Neural crest cell (in vitro differentiated cells): ENCODE measurements around the gene RNF130. TPM values are rescaled to one million over a fixed set of nuclear protein-coding genes. Genes with fewer than 3 reads are reported as not detected.

Experiments used
- DNase-seq: peaks from one replicate; pipeline ENCODE4 v3.0.0; 2021; ENCODE audit warnings: low read depth, mixed read lengths, low spot score
- H3K27ac Mint-ChIP-seq: one replicate; pipeline ENCODE4 v1.8.0; 2021; ENCODE audit warnings: mild to moderate bottlenecking, mixed read lengths; ENCODE audit not compliant: unreplicated experiment
- H3K27me3 Mint-ChIP-seq: 2 replicates; pipeline ENCODE4 v1.8.0; 2021; ENCODE audit warnings: low read depth, mild to moderate bottlenecking, mixed read lengths
- H3K36me3 Mint-ChIP-seq: 2 replicates; pipeline ENCODE4 v1.8.0; 2021; ENCODE audit warnings: low read depth, mild to moderate bottlenecking, mixed read lengths
- H3K4me1 Mint-ChIP-seq: 2 replicates; pipeline ENCODE4 v1.8.0; 2021; ENCODE audit warnings: mixed read lengths
- H3K4me3 Mint-ChIP-seq: one replicate; pipeline ENCODE4 v1.8.0; 2021; ENCODE audit warnings: mild to moderate bottlenecking, mixed read lengths
- H3K9me3 Mint-ChIP-seq: 2 replicates; pipeline ENCODE4 v1.8.0; 2021; ENCODE audit warnings: mixed read lengths
- total RNA-seq: library from RNA; stranded (reverse); gene quantifications from 2 replicates; pipeline ENCODE4 v1.2.1, GENCODE V29; 2021
- TF ChIP-seq, protein P1 (sequence below): fragments of 200-600 bp; sonication (generic); conservative IDR thresholded peaks from 2 replicates; pipeline ENCODE4 v1.5.0; 2021; ENCODE audit warnings: antibody characterized with exemption, mild to moderate bottlenecking

RNF130 gene
- total RNA-seq, 1 donor from 2014 or later, result 113 TPM

DNA sequence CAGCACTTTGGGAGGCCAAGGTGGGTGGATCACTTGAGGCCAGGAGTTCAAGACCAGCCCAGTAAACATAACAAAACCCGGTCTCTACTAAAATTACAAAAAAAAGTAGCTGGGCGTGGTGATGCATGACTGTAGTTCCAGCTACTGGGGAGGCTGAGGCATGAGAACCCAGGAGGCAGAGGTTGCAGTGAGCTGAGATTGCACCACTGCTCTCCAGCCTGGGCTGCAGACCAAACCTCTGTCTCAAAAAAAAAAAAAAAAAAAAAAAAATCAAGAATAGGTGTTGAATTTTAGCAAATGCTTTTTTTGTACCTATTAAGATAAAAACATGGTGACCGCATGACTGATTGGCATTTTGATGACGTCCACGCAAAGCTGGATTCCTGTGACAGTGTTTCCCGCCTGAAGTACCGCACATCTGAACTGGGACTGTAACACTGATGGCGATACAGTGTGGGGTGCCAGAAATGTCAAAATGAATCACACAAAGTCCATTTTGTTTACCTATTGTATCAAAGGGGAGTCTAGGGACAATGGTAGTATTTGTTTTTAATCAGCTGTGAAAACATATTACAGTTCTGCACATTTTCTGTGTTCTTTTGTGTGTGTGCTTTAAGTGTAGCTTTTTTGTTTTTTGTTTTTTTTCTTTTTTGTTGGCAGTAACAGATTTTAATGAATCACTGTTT is 140.6 kb downstream of the RNF130 start:
- peaks cover 28% of the 10 kb centered on the region for H3K36me3 Mint-ChIP-seq
- H3K4me1 Mint-ChIP-seq, result no peaks in the 10 kb centered on the region
- H3K27ac Mint-ChIP-seq, result no peak overlapping the region
- DNase-seq, result no peak
- peaks cover 3% of the 10 kb centered on the region for H3K9me3 Mint-ChIP-seq
- TF ChIP-seq, protein P1, sequence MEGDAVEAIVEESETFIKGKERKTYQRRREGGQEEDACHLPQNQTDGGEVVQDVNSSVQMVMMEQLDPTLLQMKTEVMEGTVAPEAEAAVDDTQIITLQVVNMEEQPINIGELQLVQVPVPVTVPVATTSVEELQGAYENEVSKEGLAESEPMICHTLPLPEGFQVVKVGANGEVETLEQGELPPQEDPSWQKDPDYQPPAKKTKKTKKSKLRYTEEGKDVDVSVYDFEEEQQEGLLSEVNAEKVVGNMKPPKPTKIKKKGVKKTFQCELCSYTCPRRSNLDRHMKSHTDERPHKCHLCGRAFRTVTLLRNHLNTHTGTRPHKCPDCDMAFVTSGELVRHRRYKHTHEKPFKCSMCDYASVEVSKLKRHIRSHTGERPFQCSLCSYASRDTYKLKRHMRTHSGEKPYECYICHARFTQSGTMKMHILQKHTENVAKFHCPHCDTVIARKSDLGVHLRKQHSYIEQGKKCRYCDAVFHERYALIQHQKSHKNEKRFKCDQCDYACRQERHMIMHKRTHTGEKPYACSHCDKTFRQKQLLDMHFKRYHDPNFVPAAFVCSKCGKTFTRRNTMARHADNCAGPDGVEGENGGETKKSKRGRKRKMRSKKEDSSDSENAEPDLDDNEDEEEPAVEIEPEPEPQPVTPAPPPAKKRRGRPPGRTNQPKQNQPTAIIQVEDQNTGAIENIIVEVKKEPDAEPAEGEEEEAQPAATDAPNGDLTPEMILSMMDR, result no peak
- no peak overlapping the region for H3K4me3 Mint-ChIP-seq
- H3K27me3 Mint-ChIP-seq, result no peaks in the 10 kb centered on the region

- Mint-ChIP-seq H3K4me1 (no peaks in the 10 kb centered on the region), H3K4me3 (no peak overlapping the region), H3K36me3 (peaks cover 16% of the 10 kb centered on the region), H3K27me3 (no peaks in the 10 kb centered on the region), H3K27ac (no peak overlapping the region), H3K9me3 (peaks cover 7% of the 10 kb centered on the region)
- TF ChIP-seq, protein P1, result no peak
- DNase-seq, result no peak
Observed at GRCh38 chr5:179927824-179928223, 143.7 kb downstream of the RNF130 start.

DNA sequence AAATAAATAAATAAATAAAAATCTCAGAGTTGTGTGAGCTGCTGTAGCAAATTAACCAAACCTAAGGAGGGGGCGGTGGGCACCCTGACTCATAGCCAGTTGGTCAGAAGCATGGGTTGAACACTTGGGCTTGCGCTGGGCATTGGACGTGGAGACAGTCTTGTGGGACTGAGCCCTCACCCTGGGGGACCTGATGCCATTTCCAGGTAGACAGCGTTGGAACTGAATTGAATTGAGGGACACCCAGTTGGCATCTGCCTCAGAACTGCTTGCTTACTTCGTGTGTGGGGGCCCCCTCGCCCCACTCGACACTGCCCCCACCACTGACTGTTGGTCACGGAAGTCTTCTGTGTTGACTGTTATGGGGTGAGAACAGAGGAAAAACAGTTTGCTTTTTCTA is 144.9 kb downstream of the RNF130 start:
- H3K4me1 Mint-ChIP-seq, result no peaks in the 10 kb centered on the region
- H3K36me3 Mint-ChIP-seq, result peaks cover 16% of the 10 kb centered on the region
- DNase-seq, result no peak
- TF ChIP-seq, protein P1, result no peak
- H3K9me3 Mint-ChIP-seq, result peaks cover 7% of the 10 kb centered on the region
- no peak overlapping the region for H3K4me3 Mint-ChIP-seq
- H3K27ac Mint-ChIP-seq, result no peak overlapping the region
- H3K27me3 Mint-ChIP-seq, result no peaks in the 10 kb centered on the region

- TF ChIP-seq, protein P1, result no peak
- H3K9me3 Mint-ChIP-seq, result peaks cover 7% of the 10 kb centered on the region
- DNase-seq, result no peak
- no peaks in the 10 kb centered on the region for H3K4me1 Mint-ChIP-seq
- H3K4me3 Mint-ChIP-seq, result no peak overlapping the region
- peaks cover 16% of the 10 kb centered on the region for H3K36me3 Mint-ChIP-seq
- no peak overlapping the region for H3K27ac Mint-ChIP-seq
- H3K27me3 Mint-ChIP-seq, result no peaks in the 10 kb centered on the region
Observed at GRCh38 chr5:179923436-179923835, 148.1 kb downstream of the RNF130 start.

DNA sequence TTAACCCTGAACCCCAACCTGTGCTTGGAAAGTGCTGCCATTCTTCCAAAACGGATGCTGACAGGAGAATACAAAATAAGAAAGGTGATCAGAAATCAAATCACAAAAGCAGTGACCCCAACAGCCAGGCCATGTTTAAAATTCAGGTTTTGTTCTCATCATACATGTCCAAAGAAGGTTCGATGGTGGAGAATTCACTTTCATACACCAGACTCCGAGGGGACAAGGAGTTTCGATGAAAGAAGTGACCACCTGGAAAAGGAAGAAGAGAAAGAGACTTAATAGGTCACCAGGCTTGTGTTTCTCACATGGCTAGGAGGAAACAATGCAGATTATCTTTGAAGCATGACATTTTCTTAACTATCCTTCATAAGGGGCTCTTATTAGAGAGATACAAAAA is 151.4 kb downstream of the RNF130 start:
- DNase-seq, result no peak
- Mint-ChIP-seq H3K36me3 (no peaks in the 10 kb centered on the region), H3K4me1 (no peaks in the 10 kb centered on the region), H3K27me3 (no peaks in the 10 kb centered on the region), H3K27ac (peak overlapping the region; percentile 19), H3K9me3 (no peaks in the 10 kb centered on the region), H3K4me3 (no peak overlapping the region)
- TF ChIP-seq, protein P1, result no peak
